H1 (cell line): ENCODE results near the gene RO60. TPM values are rescaled to one million over a fixed set of nuclear protein-coding genes. Genes with fewer than 3 reads are reported as not detected.

Source experiments
- CTCF ChIA-PET: fragments of 300-600 bp; sonication (Branson Sonifier 250); formaldehyde crosslinking; loops from one replicate; lab custom pipeline; 2021; ENCODE audit not compliant: partially characterized antibody; lab: Charles Lee
- POLR2A ChIA-PET: fragments of 300-600 bp; sonication (Branson Sonifier 250); formaldehyde crosslinking; loops from one replicate; lab custom pipeline; 2021; ENCODE audit warnings: inconsistent platforms; ENCODE audit not compliant: partially characterized antibody; lab: Charles Lee
- DNase-seq, 2 experiments: peaks; one replicate each; pipeline versions ENCODE4 v3.0.0 to v3.0.0-alpha.2; 2010 to 2022; ENCODE audit warnings: low spot score in 2 of 2, low read depth in 1 of 2, mixed read lengths in 1 of 2
- FAIRE-seq: peaks from 2 replicates; lab custom pipeline; 2011; peaks lifted over from hg19 to GRCh38; lab: Jason Lieb, UNC
- H2AFZ ChIP-seq: 2 replicates; pipeline ENCODE4 v1.8.1; 2012; ENCODE audit warnings: low read length, inconsistent platforms
- H2AK5ac ChIP-seq: 2 replicates; pipeline ENCODE4 v1.6.1; 2013; ENCODE audit warnings: low read depth, low read length
- H2BK120ac ChIP-seq: replicated peaks from 2 replicates; pipeline ENCODE3; 2013; ENCODE audit warnings: low read depth, low read length, inconsistent platforms
- H2BK12ac ChIP-seq: 2 replicates; pipeline ENCODE4 v1.6.1; 2013; ENCODE audit warnings: low read depth, low read length
- H2BK15ac ChIP-seq: 2 replicates; pipeline ENCODE4 v1.6.1; 2013; ENCODE audit warnings: low read length
- H2BK20ac ChIP-seq: 2 replicates; pipeline ENCODE4 v1.6.1; 2013; ENCODE audit warnings: low read length
- H2BK5ac ChIP-seq: 2 replicates; pipeline ENCODE4 v1.6.1; 2013; ENCODE audit warnings: low read depth, low read length
- H3K14ac ChIP-seq: 2 replicates; pipeline ENCODE4 v1.6.1; 2013; ENCODE audit warnings: inconsistent platforms; ENCODE audit not compliant: insufficient read length
- H3K18ac ChIP-seq: 2 replicates; pipeline ENCODE4 v1.6.1; 2013; ENCODE audit warnings: low read length; ENCODE audit errors: extremely low read depth
- H3K23ac ChIP-seq: 2 replicates; pipeline ENCODE4 v1.6.1; 2013; ENCODE audit warnings: inconsistent platforms; ENCODE audit not compliant: insufficient read length
- H3K23me2 ChIP-seq: 2 replicates; pipeline ENCODE4 v1.6.1; 2013; ENCODE audit warnings: low read depth, low read length
- H3K27ac ChIP-seq: 2 replicates; pipeline ENCODE4 v1.6.1; 2011; ENCODE audit warnings: low read depth, low read length, inconsistent platforms
- H3K27me3 ChIP-seq, 4 experiments: replicated peaks in 1 of 4; 1 replicate in 1 of 4; 2 replicates in 3 of 4; pipeline versions ENCODE4 v1.6.1 to v1.8.1; 2011 to 2013; ENCODE audit warnings: low read length in 3 of 4, mild to moderate bottlenecking in 3 of 4, inconsistent platforms in 2 of 4, mixed read lengths in 2 of 4, moderate library complexity in 1 of 4; ENCODE audit not compliant: control insufficient read depth in 3 of 4, insufficient read depth in 3 of 4; ENCODE audit errors: extremely low read depth in 1 of 4
- H3K36me3 ChIP-seq, 4 experiments: 2 replicates each; pipeline versions ENCODE4 v1.6.1 to v1.8.1; 2011 to 2013; ENCODE audit warnings: mild to moderate bottlenecking in 4 of 4, low read length in 3 of 4, moderate library complexity in 2 of 4, control low read depth in 1 of 4, inconsistent platforms in 1 of 4; ENCODE audit not compliant: insufficient read depth in 4 of 4, control insufficient read depth in 2 of 4
- H3K4ac ChIP-seq: replicated peaks from 2 replicates; pipeline ENCODE3; 2013; ENCODE audit warnings: low read length, low read depth, mixed read lengths, inconsistent platforms; ENCODE audit not compliant: insufficient read length
- H3K4me1 ChIP-seq, 4 experiments: replicated peaks in 1 of 4; 1 replicate in 1 of 4; 2 replicates in 3 of 4; pipeline versions ENCODE4 v1.6.1 to v1.8.1; 2011 to 2013; ENCODE audit warnings: low read length in 3 of 4, inconsistent platforms in 2 of 4, mixed read lengths in 1 of 4; ENCODE audit not compliant: insufficient read depth in 4 of 4, control insufficient read depth in 3 of 4
- H3K4me2 ChIP-seq, 2 experiments: 2 replicates each; pipeline versions ENCODE4 v1.6.1 to v1.8.1; 2011 to 2013; ENCODE audit warnings: low read depth in 2 of 2, low read length in 2 of 2, control low read depth in 1 of 2, inconsistent platforms in 1 of 2, mild to moderate bottlenecking in 1 of 2; ENCODE audit not compliant: insufficient read depth in 1 of 2
- H3K4me3 ChIP-seq, 4 experiments: fragments of 200-600, 300-600 bp in 1 of 4; sonication (generic), shearing (Covaris generic), sonication (Bioruptor Twin) in 1 of 4; 2 replicates each; pipeline versions ENCODE4 v1.5.1 to v1.8.1; 2011 to 2016; ENCODE audit warnings: low read length in 4 of 4, low read depth in 3 of 4, control low read depth in 2 of 4, inconsistent platforms in 2 of 4, mild to moderate bottlenecking in 2 of 4, mixed read lengths in 1 of 4, moderate library complexity in 1 of 4; ENCODE audit not compliant: insufficient read depth in 2 of 4; ENCODE audit errors: extremely low read depth in 1 of 4
- H3K56ac ChIP-seq: replicated peaks from 2 replicates; pipeline ENCODE3; 2013; ENCODE audit warnings: low read depth, mild to moderate bottlenecking, mixed read lengths, low read length, inconsistent platforms; ENCODE audit not compliant: insufficient read length
- H3K79me1 ChIP-seq: 2 replicates; pipeline ENCODE4 v1.6.1; 2013; ENCODE audit warnings: low read depth, low read length, control low read depth
- H3K79me2 ChIP-seq, 2 experiments: 2 replicates each; pipeline versions ENCODE4 v1.6.1 to v1.8.1; 2012 to 2013; ENCODE audit warnings: low read length in 2 of 2, mild to moderate bottlenecking in 2 of 2, inconsistent platforms in 1 of 2; ENCODE audit not compliant: insufficient read depth in 2 of 2, control insufficient read depth in 1 of 2
- H3K9ac ChIP-seq, 4 experiments: replicated peaks in 1 of 4; 1 replicate in 1 of 4; 2 replicates in 3 of 4; pipeline versions ENCODE4 v1.6.1 to v1.8.1; 2011 to 2013; ENCODE audit warnings: low read depth in 3 of 4, low read length in 3 of 4, control low read depth in 2 of 4, mild to moderate bottlenecking in 2 of 4, moderate library complexity in 2 of 4, inconsistent platforms in 1 of 4; ENCODE audit errors: extremely low read depth in 1 of 4
- H3K9me3 ChIP-seq, 2 experiments: 2 replicates each; pipeline versions ENCODE4 v1.6.1 to v1.8.1; 2012 to 2013; ENCODE audit warnings: mild to moderate bottlenecking in 2 of 2, moderate library complexity in 2 of 2, control low read depth in 1 of 2, inconsistent platforms in 1 of 2, low read depth in 1 of 2, low read length in 1 of 2, mixed read lengths in 1 of 2; ENCODE audit not compliant: insufficient read depth in 2 of 2
- H4K20me1 ChIP-seq, 2 experiments: replicated peaks in 1 of 2; 2 replicates each; pipeline versions ENCODE3 to v1.8.1; 2011 to 2013; ENCODE audit warnings: inconsistent platforms in 2 of 2, low read length in 2 of 2, mild to moderate bottlenecking in 1 of 2; ENCODE audit not compliant: insufficient read depth in 2 of 2, control insufficient read depth in 1 of 2
- H4K5ac ChIP-seq: 2 replicates; pipeline ENCODE4 v1.6.1; 2013; ENCODE audit warnings: low read length, low read depth, mixed read lengths, inconsistent platforms; ENCODE audit not compliant: insufficient read length
- H4K8ac ChIP-seq: 2 replicates; pipeline ENCODE4 v1.8.0; 2013; ENCODE audit warnings: mild to moderate bottlenecking, moderate library complexity, low read length, inconsistent platforms; ENCODE audit not compliant: insufficient read depth; ENCODE audit errors: extremely low read depth
- H4K91ac ChIP-seq: replicated peaks from 2 replicates; pipeline ENCODE3; 2013; ENCODE audit warnings: low read length, mixed read lengths, inconsistent platforms; ENCODE audit not compliant: insufficient read length
- CTCF ChIP-seq, 3 experiments: IDR thresholded peaks; 1 replicate in 2 of 3; 2 replicates in 1 of 3; pipeline versions ENCODE4 v1.5.1 to v1.6.1; 2011; ENCODE audit warnings: low read length in 3 of 3, mild to moderate bottlenecking in 3 of 3, inconsistent platforms in 2 of 3, low read depth in 1 of 3, moderate library complexity in 1 of 3; ENCODE audit not compliant: insufficient read depth in 1 of 3; ENCODE audit errors: control extremely low read depth in 1 of 3
- E2F6 ChIP-seq: IDR thresholded peaks from 2 replicates; pipeline ENCODE4 v1.6.1; 2012; ENCODE audit warnings: inconsistent platforms
- EP300 ChIP-seq, 2 experiments: IDR thresholded peaks; 1 replicate in 1 of 2; 2 replicates in 1 of 2; pipeline ENCODE4 v1.6.1; 2011 to 2012; ENCODE audit warnings: low read depth in 2 of 2, low read length in 2 of 2, mild to moderate bottlenecking in 2 of 2, borderline replicate concordance in 1 of 2, inconsistent platforms in 1 of 2, moderate library complexity in 1 of 2
- JUN ChIP-seq: IDR thresholded peaks from 2 replicates; pipeline ENCODE4 v1.6.1; 2011; ENCODE audit warnings: low read depth, mild to moderate bottlenecking, improper control_type of control experiment, low read length
- KDM1A ChIP-seq: fragments of 200-600, 300-600 bp; sonication (generic); IDR thresholded peaks from 2 replicates; pipeline ENCODE4 v1.7.1; 2016; ENCODE audit warnings: mild to moderate bottlenecking, low read length, borderline replicate concordance
- MAFK ChIP-seq: IDR thresholded peaks from 2 replicates; pipeline ENCODE4 v1.6.1; 2012; ENCODE audit warnings: low read depth, mild to moderate bottlenecking, improper control_type of control experiment, low read length
- RAD21 ChIP-seq, 2 experiments: IDR thresholded peaks in 1 of 2; conservative IDR thresholded peaks in 1 of 2; 2 replicates each; pipeline ENCODE4 v1.6.1; 2011; ENCODE audit warnings: low read depth in 2 of 2, low read length in 2 of 2, improper control_type of control experiment in 1 of 2, inconsistent platforms in 1 of 2, mild to moderate bottlenecking in 1 of 2, moderate library complexity in 1 of 2
- RXRA ChIP-seq: IDR thresholded peaks from 2 replicates; pipeline ENCODE4 v1.6.1; 2011; ENCODE audit warnings: low read depth, mild to moderate bottlenecking, low read length, moderate library complexity; ENCODE audit not compliant: insufficient read depth
- SIX5 ChIP-seq: IDR thresholded peaks from 2 replicates; pipeline ENCODE4 v1.6.1; 2011; ENCODE audit warnings: mild to moderate bottlenecking, low read depth, low read length
- SP4 ChIP-seq: IDR thresholded peaks from 2 replicates; pipeline ENCODE4 v1.6.1; 2012; ENCODE audit warnings: low read length, inconsistent platforms
- WGBS, 2 experiments: shearing (Covaris generic) in 1 of 2; methylation state at CpG; one replicate each; pipeline versions ENCODE4 v1.1.6 to v1.1.7; 2013 to 2015; ENCODE audit warnings: low lambda C conversion rate in 2 of 2, mixed read lengths in 2 of 2, inconsistent platforms in 1 of 2, low coverage in 1 of 2, missing lambda C conversion rate in 1 of 2; ENCODE audit not compliant: insufficient replicate concordance in 2 of 2, insufficient coverage in 1 of 2, insufficient read length in 1 of 2; ENCODE audit errors: extremely low coverage in 1 of 2, missing lambda C conversion rate in 1 of 2; 5-methylcytosine and 5-hydroxymethylcytosine counted together
- polyA plus RNA-seq, 7 experiments: library from polyadenylated mRNA; depleted of rRNA in 3 of 7; stranded (reverse) in 5 of 7; unstranded in 2 of 7; fragments of >200 nt in 5 of 7; fragments of 200-250 nt in 2 of 7; gene quantifications; 1 replicate in 5 of 7; 2 replicates in 1 of 7; 4 replicates in 1 of 7; pipeline versions ENCODE4 v1.2.1 to v1.2.3, GENCODE V29; 2011 to 2013; ENCODE audit warnings: missing spikeins in 2 of 7, mixed read lengths in 2 of 7
- total RNA-seq: library from RNA; stranded (reverse); fragmentation: NEBNext Ultra II Directional; extraction: Animal tissue kit (Norgen Biotek cat#: 25700); gene quantifications from 2 replicates; pipeline ENCODE4 v1.2.1, GENCODE V29; 2021

RO60 gene
- total and polyA plus RNA-seq, 2 of the 8 experiments (the other 6 are each of a cell fraction or from before 2014, with no cell fraction given), result 13.6 to 103 TPM

- Histone ChIP-seq H3K9me3 (no peaks in the 10 kb centered on the region), H3K79me2 (no peaks in the 10 kb centered on the region), H3K79me1 (no peaks in the 10 kb centered on the region), H2AK5ac (no peak overlapping the region), H3K9ac (no peak overlapping the region), H2BK5ac (no peak overlapping the region), H3K27me3 (no peaks in the 10 kb centered on the region), H4K20me1 (no peaks in the 10 kb centered on the region), H3K27ac (no peak overlapping the region), H3K36me3 (peaks cover 0 to 2% (median under 1%) of the 10 kb centered on the region in 4 experiments; a peak in 3 of 8 replicates), H2AFZ (no peak overlapping the region), H4K5ac (no peak overlapping the region), H3K4me1 (no peaks in the 10 kb centered on the region), H3K14ac (no peak overlapping the region), H3K56ac (no peak overlapping the region), H2BK20ac (no peak overlapping the region), H2BK15ac (no peak overlapping the region), H2BK12ac (no peak overlapping the region), H4K8ac (no peak overlapping the region), H3K23me2 (no peaks in the 10 kb centered on the region), H4K91ac (no peak overlapping the region), H3K4me2 (no peak overlapping the region), H3K4me3 (no peak overlapping the region), H3K4ac (no peak overlapping the region), H3K18ac (no peak overlapping the region), H2BK120ac (no peak overlapping the region), H3K23ac (no peak overlapping the region)
- FAIRE-seq (no peak), DNase-seq (no peak)
- POLR2A ChIA-PET, result interaction anchor here (0.7 to 3.7 kb wide), 5 partner anchors 10 to 36 kb away, joined by 3 to 21 read pairs (median 4); partner anchors contain the start of genes GLRX2, RO60 and UCHL5
- TF ChIP-seq RXRA, result no peak
- TF ChIP-seq KDM1A, result no peak
- TF ChIP-seq SIX5, result no peak
- TF ChIP-seq E2F6, result no peak
- no peak for TF ChIP-seq MAFK
- TF ChIP-seq SP4, result no peak
- no peak for TF ChIP-seq EP300 (IDR thresholded peaks at IDR 0.05; ENCODE audit: borderline replicate concordance in 1 of 2, low read depth in 2 of 2, low read length in 2 of 2)
- no peak for TF ChIP-seq RAD21 (IDR thresholded peaks at IDR 0.05 in 1 of 2, conservative IDR thresholded peaks at IDR 0.05 in 1 of 2; ENCODE audit: low read depth in 2 of 2, low read length in 2 of 2)
- no peak for TF ChIP-seq CTCF (IDR thresholded peaks at IDR 0.05; ENCODE audit: control extremely low read depth in 1 of 3, insufficient read depth in 1 of 3, low read depth in 1 of 3, low read length in 3 of 3)
- no peak for TF ChIP-seq JUN
- CTCF ChIA-PET, result no interaction called here
- 90% methylated on average over 11 of the region's 11 CpGs; no CpG with 5 or more reads in 1 of the 2 experiments for WGBS, 2 experiments
These were observed 34.7 kb downstream of the RO60 start for GRCh38 chr1:193094112-193094511.
